Skeletal muscle tissue (tissue), 4 donors: ENCODE measurements around the gene CLP1. TPM values are rescaled to one million over a fixed set of nuclear protein-coding genes. Genes with fewer than 3 reads are reported as not detected.

ENCODE experiments used
- H3K27ac ChIP-seq: one replicate; pipeline ENCODE4 v1.7.0; 2013; ENCODE audit warnings: mild to moderate bottlenecking, low read depth, low read length, inconsistent platforms
- H3K27me3 ChIP-seq, 3 donors: one replicate each; pipeline ENCODE4 v1.7.0; 2013; ENCODE audit warnings: low read length in 3 of 3; ENCODE audit not compliant: control insufficient read depth in 3 of 3, insufficient read depth in 3 of 3
- H3K36me3 ChIP-seq, 3 donors: one replicate each; pipeline ENCODE4 v1.7.0; 2013; ENCODE audit warnings: low read length in 3 of 3; ENCODE audit not compliant: control insufficient read depth in 3 of 3, insufficient read depth in 3 of 3
- H3K4me1 ChIP-seq, 3 donors: one replicate each; pipeline ENCODE4 v1.7.0; 2013; ENCODE audit warnings: low read length in 3 of 3, mild to moderate bottlenecking in 3 of 3; ENCODE audit not compliant: control insufficient read depth in 3 of 3, insufficient read depth in 3 of 3
- H3K4me3 ChIP-seq, 3 donors: one replicate each; pipeline ENCODE4 v1.7.0; 2013; ENCODE audit warnings: low read length in 3 of 3
- H3K9ac ChIP-seq, 3 donors: one replicate each; pipeline ENCODE4 v1.7.0; 2013; ENCODE audit warnings: low read length in 3 of 3, mild to moderate bottlenecking in 3 of 3, moderate library complexity in 2 of 3, low read depth in 1 of 3
- H3K9me3 ChIP-seq, 3 donors: one replicate each; pipeline ENCODE4 v1.7.0; 2013; ENCODE audit warnings: low read length in 3 of 3; ENCODE audit not compliant: control insufficient read depth in 3 of 3
- total RNA-seq: library from RNA; depleted of rRNA; stranded (reverse); fragments of >200 nt; gene quantifications from one replicate; pipeline ENCODE4 v1.2.3, GENCODE V29; 2014
- donor health status: Osteomylitis.

CLP1 gene
- total RNA-seq, 1 donor from 2014 or later: 20.4 TPM

DNA sequence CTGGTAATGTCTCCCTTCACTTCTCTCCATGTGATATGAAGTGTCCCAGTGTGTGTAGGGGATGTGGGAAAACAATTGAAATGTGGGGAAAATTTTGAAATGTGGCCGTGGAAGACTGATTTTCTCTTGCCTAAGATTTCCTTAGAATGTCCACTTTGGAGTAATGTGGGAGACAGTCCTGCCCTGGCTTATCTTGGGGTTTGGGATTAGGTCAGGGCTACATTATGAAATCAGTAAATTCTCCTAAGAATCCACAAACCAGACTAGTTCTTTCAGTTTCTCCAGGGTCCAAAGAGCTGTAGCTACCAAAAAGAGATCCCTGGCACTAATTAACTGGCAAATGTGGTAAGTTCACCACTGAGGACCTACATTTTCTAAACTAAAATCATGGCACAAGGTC lies 30.7 kb upstream of the CLP1 start:
- Histone ChIP-seq H3K9ac (no peak overlapping the region), H3K27me3 (peaks cover 0 to 3% (median 0%) of the 10 kb centered on the region in 3 donors), H3K36me3 (no peaks in the 10 kb centered on the region), H3K4me3 (no peak overlapping the region), H3K4me1 (no peaks in the 10 kb centered on the region), H3K9me3 (no peaks in the 10 kb centered on the region), H3K27ac (no peak overlapping the region)

DNA sequence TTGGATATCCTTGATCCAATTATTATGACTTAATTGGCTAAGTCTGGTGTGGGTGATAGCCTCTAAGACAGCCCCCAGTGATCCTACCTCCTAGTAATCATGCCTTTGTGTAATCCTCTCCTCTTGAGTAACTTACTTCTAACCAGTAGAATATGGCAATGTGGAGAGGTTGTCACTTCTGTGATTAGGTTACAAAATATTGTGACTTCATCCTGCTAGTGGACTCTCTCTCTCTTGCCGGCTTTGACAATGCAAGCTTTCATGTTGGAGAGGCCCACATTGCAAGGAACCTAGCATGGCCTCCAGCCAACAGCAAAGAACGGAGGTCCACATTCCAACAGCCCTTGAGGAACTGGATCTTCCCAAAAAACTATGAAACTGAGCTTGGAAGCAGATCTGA lies 27.4 kb upstream of the CLP1 start:
- H3K27me3 ChIP-seq: peaks cover 0 to 12% (median 11%) of the 10 kb centered on the region in 3 donors
- no peaks in the 10 kb centered on the region for H3K9me3 ChIP-seq
- no peak overlapping the region for H3K9ac ChIP-seq
- H3K36me3 ChIP-seq: no peaks in the 10 kb centered on the region
- H3K4me1 ChIP-seq: no peaks in the 10 kb centered on the region
- no peak overlapping the region for H3K27ac ChIP-seq
- no peak overlapping the region for H3K4me3 ChIP-seq

DNA sequence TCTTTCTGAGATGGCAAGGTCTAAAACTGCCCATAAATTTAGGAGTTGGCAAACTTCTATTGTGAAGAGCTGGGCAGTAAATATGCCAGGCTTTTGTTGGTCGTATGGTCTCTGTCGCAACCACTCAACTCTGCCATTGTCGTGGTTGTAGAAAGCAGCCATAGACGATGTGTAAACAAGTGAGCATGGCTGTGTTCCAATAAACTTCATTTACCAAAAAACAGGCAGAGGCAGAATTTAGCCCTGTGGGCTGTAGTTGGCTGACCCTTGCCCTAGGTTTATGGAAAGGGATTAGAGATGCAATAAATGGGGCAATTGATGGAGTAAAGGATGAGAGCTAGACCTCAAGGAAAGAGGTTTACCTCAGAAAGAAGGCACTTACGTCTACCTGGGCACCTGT lies 25.4 kb upstream of the CLP1 start:
- H3K4me3 ChIP-seq: no peak overlapping the region
- H3K9ac ChIP-seq: no peak overlapping the region
- H3K27me3 ChIP-seq: peaks cover 0 to 12% (median 11%) of the 10 kb centered on the region in 3 donors
- H3K9me3 ChIP-seq: no peaks in the 10 kb centered on the region
- H3K36me3 ChIP-seq: no peaks in the 10 kb centered on the region
- no peaks in the 10 kb centered on the region for H3K4me1 ChIP-seq
- H3K27ac ChIP-seq: no peak overlapping the region

DNA sequence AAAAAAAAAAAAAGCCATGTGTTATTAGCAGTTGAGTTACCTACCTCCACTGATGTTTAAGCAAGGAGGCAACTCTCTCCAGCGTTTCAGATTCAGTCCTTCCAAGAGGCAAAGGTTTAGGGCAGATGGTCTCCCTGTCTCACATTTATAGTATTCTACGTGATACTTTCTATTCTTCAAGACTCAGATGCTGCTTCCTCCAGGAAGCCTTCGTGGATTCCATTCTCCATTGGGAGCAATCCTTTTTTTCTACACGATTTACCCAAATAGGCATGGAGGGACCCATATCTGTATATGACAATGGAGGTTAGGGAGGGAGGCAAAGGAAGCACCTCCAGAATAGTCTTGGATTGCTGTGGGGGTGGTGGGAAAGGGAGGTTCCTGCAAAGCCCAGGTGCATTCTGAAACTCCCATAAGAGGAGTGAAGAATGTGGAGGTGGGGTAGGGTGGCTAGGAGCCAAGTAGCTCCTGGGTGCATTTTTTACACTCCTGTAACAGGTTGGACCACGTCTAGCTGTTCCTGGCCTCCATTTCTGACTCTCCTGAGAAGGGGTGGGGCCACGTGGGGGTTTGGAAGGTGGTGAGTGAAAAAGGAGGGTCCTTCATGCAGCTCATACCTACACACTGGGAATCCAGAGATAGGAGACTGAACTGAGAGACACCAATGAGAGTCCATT lies 24.0 kb upstream of the CLP1 start:
- no peak overlapping the region for H3K27ac ChIP-seq
- no peaks in the 10 kb centered on the region for H3K9me3 ChIP-seq
- no peaks in the 10 kb centered on the region for H3K36me3 ChIP-seq
- H3K27me3 ChIP-seq: peaks cover 5 to 23% (median 19%) of the 10 kb centered on the region in 3 donors
- peaks cover 6 to 9% (median 9%) of the 10 kb centered on the region in 3 donors for H3K4me1 ChIP-seq
- H3K4me3 ChIP-seq: no peak overlapping the region
- H3K9ac ChIP-seq: no peak overlapping the region

DNA sequence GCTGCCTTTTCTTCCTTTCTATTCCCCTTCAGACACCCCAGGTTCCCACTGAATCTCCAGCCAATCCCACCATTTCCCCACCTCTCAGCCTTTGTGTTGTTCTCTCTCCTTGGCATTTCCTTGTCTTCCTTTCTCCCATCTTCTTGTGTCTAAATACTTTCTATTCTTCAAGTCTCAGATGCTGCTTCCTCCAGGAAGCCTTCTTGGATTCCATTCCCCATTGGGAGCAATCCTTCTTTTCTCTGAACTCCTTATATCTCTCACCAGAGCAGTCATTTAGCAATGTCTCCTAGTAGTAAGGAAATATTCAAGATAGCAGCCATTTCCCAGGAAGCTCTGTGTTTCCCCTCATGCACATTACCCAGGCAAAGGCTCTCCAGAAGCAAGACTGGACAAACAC lies 23.3 kb upstream of the CLP1 start:
- Histone ChIP-seq H3K9me3 (no peaks in the 10 kb centered on the region), H3K36me3 (no peaks in the 10 kb centered on the region), H3K4me3 (no peak overlapping the region), H3K4me1 (peaks cover 10 to 17% (median 16%) of the 10 kb centered on the region in 3 donors), H3K9ac (no peak overlapping the region), H3K27me3 (peaks cover 5 to 26% (median 25%) of the 10 kb centered on the region in 3 donors), H3K27ac (no peak overlapping the region)

DNA sequence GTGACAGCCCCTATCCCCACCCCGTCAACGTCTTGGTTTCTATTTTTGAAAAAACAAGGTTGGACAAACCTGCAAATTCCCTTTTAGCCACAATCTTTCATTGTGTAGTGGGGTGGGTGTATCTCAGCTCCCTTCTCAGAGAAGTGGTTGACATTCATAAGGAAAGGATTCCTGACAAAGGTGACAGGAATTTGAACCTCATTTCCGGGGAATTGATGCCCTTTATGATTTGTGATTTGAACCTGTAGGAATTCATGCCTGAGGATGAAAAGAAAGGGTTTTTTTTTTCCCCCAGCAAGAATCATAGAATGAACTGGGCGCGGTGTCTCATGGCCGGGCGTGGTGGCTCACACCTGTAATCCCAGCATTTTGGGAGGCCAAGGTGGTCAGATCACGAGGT lies 22.3 kb upstream of the CLP1 start:
- peaks cover 5 to 26% (median 25%) of the 10 kb centered on the region in 3 donors for H3K27me3 ChIP-seq
- H3K9ac ChIP-seq: no peak overlapping the region
- H3K4me1 ChIP-seq: peaks cover 18 to 24% (median 19%) of the 10 kb centered on the region in 3 donors
- H3K9me3 ChIP-seq: no peaks in the 10 kb centered on the region
- H3K4me3 ChIP-seq: no peak overlapping the region
- no peaks in the 10 kb centered on the region for H3K36me3 ChIP-seq
- H3K27ac ChIP-seq: no peak overlapping the region

DNA sequence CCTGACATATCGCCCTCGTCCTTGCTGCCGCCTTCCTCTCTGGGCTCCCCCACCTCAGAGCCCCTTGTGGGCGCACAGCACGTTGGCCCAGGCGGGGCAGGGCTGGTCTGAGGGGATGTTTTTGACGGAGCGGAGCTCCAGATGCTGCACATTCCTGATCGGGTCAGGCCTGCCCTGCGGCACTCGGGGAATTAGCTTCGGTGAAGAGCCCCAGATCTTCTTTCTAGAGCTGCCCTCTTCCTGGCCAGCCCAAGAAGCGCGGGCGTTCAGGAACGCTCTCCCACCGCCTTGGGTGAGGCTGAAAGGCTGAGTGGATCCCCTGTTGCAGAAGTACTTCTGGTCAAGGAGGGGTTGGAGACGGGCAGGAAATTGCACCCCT lies 19.9 kb upstream of the CLP1 start:
- H3K27ac ChIP-seq: no peak overlapping the region
- no peaks in the 10 kb centered on the region for H3K9me3 ChIP-seq
- H3K36me3 ChIP-seq: no peaks in the 10 kb centered on the region
- H3K4me3 ChIP-seq: peak overlapping the region; percentile 71 to 89 (median 73)
- H3K9ac ChIP-seq: peak overlapping the region in 2 of 3 donors; percentile 53 to 72
- peaks cover 30 to 34% (median 31%) of the 10 kb centered on the region in 3 donors for H3K4me1 ChIP-seq
- H3K27me3 ChIP-seq: peaks cover 5 to 22% (median 22%) of the 10 kb centered on the region in 3 donors

DNA sequence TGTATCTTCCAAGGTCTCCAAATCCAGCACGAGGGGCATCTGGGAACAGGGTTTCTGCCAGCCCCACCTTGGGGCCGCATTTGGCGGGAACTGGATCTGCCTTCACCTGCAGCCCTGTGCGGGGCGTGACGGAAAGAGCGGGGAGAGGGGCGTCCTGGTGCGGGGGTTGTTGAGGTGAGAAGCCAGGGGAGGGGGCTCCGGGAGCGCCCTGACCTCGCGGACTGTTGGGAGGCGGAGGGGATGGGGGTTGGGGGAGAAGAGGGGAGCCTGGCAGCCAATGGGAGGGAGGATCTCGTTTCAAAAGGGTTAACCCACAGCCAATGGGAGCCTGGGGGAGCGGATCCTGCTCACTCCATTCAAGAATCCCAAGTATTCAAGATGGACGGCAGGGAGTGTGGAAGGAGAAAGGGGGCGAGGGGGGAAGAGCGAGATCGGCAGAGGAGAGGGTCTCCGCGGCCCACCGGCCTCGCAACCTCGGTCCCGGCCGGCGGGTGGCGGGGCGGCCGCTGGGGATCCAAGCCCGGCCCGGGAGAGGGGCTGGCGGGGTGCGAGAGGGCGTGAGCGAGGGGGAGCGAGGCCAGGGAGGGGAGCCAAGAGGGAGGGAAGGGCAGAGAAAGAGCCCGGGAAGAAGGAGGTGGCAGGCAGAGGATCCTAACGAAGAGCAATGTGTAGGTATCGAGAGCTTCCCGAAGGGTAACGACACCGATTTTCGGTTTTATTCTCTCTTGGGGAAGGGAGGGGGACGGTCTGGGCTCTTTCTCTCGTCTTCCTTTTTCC lies 19.4 kb upstream of the CLP1 start:
- H3K27ac ChIP-seq: peak overlapping the region; percentile 68
- H3K9me3 ChIP-seq: no peaks in the 10 kb centered on the region
- H3K4me1 ChIP-seq: peaks cover 30 to 34% (median 31%) of the 10 kb centered on the region in 3 donors
- peak overlapping the region; percentile 73 to 89 (median 81) for H3K4me3 ChIP-seq
- peaks cover 5 to 20% (median 19%) of the 10 kb centered on the region in 3 donors for H3K27me3 ChIP-seq
- peak overlapping the region; percentile 71 to 79 (median 76) for H3K9ac ChIP-seq
- H3K36me3 ChIP-seq: no peaks in the 10 kb centered on the region

DNA sequence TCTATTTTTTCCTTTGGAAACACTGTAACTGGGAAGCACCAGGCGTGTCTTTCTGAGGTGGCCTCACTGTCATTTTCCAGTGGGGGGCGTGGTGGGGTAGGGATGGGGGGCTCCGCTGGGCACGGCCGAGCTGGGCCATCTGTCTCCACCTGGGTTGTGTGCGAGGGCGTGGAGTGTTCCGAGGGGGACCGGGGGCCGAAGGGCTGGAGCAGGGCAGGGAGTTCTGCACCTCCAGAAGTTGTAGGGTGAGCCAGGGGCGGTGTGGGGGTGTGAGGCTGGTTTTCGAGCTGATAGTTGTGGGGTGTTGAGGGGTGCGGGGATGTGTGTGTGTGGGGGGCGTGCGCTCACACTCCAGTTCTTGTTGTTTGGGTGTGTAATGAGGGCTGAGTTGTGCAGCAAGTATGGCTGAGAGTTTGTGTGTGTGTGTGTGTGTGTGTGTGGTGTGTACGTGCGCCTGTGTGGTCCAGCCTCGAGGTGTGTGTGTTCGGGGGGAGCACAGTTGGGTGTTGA lies 18.7 kb upstream of the CLP1 start:
- H3K4me3 ChIP-seq: peak overlapping the region; percentile 73 to 89 (median 81)
- no peaks in the 10 kb centered on the region for H3K9me3 ChIP-seq
- peaks cover 30 to 34% (median 31%) of the 10 kb centered on the region in 3 donors for H3K4me1 ChIP-seq
- peaks cover 5 to 16% (median 15%) of the 10 kb centered on the region in 3 donors for H3K27me3 ChIP-seq
- H3K36me3 ChIP-seq: no peaks in the 10 kb centered on the region
- peak overlapping the region; percentile 68 for H3K27ac ChIP-seq
- H3K9ac ChIP-seq: peak overlapping the region; percentile 71 to 79 (median 76)
